ENCODE results near the gene USP6.
"Not testable (repeated sequence)": the region's sequence is repeated elsewhere in the genome, so short reads cannot be mapped to it uniquely, and the experiment has no call there.

Gene USP6

DNA sequence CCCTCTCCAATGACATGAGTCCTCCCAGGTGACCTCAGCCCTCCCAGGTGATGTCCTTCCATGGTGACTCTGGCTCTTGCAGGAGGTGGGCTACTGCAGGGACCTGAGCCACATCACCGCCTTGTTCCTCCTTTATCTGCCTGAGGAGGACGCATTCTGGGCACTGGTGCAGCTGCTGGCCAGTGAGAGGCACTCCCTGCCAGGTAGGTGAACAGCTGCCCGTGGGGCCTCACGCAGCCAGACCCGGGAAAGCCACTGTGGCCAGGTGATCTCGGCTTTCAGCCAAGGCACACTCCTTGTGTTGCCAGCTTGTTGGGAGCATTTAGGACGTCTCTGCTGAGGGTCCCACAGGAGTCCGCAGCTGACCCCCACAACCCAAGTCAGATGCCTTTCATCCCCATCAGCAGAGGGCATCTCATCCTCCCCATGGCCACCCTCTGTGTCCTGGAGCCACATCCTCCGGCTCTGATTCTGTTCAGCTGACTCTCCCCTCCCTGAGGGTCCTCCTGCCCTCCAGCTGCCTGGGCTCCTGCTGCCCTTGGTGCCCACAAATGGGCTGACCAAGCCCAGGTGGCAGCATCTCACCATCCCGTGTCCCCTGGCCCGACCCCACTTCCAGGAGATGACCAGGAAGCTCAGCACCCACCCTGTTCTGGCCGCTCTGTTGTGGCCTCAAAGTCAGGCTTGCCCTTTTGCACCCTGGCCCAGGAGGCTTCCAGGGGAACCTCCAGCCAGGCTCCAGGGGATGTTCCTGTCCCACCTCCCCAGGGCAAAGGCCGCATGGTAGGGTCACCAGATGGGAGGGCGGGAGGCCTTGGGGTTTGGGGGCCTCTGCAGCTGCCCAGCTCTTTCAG lies 20.1 kb downstream of the USP6 start:
- no peak for DNase-seq
- Histone ChIP-seq H3K36me3 (no peaks in the 10 kb centered on the region), H3K4me1 (no peaks in the 10 kb centered on the region), H3K27me3 (peaks cover 0 to 16% of the 10 kb centered on the region in 2 donors), H3K9me3 (no peaks in the 10 kb centered on the region), H3K27ac (no peak overlapping the region), H3K4me3 (no peak overlapping the region)
- TF ChIP-seq, protein P1, sequence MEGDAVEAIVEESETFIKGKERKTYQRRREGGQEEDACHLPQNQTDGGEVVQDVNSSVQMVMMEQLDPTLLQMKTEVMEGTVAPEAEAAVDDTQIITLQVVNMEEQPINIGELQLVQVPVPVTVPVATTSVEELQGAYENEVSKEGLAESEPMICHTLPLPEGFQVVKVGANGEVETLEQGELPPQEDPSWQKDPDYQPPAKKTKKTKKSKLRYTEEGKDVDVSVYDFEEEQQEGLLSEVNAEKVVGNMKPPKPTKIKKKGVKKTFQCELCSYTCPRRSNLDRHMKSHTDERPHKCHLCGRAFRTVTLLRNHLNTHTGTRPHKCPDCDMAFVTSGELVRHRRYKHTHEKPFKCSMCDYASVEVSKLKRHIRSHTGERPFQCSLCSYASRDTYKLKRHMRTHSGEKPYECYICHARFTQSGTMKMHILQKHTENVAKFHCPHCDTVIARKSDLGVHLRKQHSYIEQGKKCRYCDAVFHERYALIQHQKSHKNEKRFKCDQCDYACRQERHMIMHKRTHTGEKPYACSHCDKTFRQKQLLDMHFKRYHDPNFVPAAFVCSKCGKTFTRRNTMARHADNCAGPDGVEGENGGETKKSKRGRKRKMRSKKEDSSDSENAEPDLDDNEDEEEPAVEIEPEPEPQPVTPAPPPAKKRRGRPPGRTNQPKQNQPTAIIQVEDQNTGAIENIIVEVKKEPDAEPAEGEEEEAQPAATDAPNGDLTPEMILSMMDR (IDR thresholded peaks at IDR 0.05) = no peak
- intact Hi-C loops (cut with DNase I; ENCODE audit: low total_unique reads) = no loop called here

DNA sequence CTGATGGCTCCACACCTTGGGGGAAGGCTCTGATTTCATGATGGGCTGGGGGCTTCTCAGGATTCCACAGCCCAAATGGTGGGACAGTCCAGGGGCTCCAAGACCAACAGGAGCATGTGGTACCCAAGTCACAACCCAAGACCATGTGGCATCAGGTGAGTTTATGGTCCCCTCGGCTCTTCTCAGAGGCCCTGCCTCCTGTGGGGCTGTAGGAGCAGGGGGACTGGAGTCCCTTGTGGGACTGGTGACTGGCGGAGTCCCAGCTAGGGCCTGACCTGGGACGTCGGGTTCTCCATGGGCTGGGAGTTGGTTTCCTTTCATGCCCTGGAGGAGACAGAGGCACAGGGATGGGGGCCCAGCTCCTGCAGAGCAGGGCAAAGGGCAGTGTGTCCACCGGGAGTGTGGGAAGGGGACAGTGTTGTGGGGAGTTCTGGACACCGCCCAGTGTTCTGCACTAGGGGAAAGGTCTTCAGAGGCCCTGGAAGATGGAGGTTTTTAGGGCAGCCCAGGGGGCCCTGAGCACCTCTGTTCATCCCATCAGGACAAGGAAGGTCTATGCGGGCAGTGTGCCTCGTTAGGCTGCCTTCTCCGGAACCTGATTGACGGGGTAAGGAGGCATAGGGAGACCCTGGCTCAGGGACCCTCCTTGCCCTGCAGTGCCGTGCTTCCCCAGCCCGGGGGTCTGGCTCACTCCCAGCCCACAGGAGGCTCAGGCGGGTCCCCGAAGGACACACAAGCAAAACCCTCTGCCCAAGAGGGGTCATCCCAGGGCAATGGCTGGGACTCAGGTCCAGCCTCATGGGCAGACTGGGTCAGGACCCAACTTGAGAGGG lies 21.0 kb downstream of the USP6 start:
- H3K27ac ChIP-seq; H3K9me3 ChIP-seq; H3K36me3 ChIP-seq; intact Hi-C loops (cut with DNase I; ENCODE audit: low total_unique reads); H3K4me3 ChIP-seq; H3K27me3 ChIP-seq; DNase-seq; H3K4me1 ChIP-seq: not testable (repeated sequence)

DNA sequence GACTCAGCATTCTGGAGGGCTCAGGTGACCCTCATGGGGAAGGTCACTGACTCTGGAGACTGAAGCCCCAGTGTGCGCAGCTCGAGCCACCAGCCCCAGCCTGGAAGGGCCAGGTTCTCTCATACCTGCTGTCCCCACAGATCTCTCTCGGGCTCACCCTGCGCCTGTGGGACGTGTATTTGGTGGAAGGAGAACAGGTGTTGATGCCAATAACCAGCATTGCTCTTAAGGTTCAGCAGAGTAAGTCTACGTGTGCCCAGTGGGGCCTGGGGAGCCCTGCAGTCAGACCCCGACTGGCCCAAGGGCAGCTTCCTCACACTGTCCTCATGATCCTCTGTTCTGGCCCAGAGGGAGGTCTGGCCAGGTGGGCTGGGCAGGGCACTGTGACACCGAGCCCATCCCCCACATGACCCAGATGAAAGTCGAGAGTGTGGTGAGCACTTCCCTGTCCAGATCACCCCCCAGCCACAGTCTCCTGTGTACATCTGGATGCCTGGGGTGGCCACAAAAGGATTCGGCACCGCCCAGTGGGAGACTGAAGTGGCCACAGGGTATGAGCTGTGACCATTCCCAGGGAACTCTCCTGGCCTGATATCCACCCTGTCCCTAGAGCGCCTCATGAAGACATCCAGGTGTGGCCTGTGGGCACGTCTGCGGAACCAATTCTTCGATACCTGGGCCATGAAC lies 21.8 kb downstream of the USP6 start:
- H3K36me3 ChIP-seq; H3K27me3 ChIP-seq; H3K4me3 ChIP-seq; intact Hi-C loops (cut with DNase I; ENCODE audit: low total_unique reads); H3K4me1 ChIP-seq; DNase-seq; H3K9me3 ChIP-seq; H3K27ac ChIP-seq: not testable (repeated sequence)

DNA sequence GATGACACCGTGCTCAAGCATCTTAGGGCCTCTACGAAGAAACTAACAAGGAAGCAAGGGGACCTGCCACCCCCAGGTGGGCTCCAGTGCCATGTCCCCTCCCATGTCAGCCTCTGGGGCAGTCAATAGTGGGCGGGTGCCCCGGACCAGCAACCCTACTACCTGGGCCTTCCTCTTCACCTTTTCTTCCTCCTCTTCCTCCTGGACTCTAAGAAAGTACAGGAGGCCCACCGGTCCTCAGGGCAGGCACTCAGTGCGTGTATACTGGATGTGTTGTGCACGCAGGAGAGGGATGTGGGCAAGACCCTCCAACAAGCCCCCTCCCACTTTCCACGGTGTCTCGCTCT lies 22.3 kb downstream of the USP6 start:
- intact Hi-C loops (cut with DNase I; ENCODE audit: low total_unique reads); DNase-seq; H3K4me1 ChIP-seq; H3K36me3 ChIP-seq; H3K27me3 ChIP-seq; H3K27ac ChIP-seq; H3K4me3 ChIP-seq; H3K9me3 ChIP-seq: not testable (repeated sequence)

DNA sequence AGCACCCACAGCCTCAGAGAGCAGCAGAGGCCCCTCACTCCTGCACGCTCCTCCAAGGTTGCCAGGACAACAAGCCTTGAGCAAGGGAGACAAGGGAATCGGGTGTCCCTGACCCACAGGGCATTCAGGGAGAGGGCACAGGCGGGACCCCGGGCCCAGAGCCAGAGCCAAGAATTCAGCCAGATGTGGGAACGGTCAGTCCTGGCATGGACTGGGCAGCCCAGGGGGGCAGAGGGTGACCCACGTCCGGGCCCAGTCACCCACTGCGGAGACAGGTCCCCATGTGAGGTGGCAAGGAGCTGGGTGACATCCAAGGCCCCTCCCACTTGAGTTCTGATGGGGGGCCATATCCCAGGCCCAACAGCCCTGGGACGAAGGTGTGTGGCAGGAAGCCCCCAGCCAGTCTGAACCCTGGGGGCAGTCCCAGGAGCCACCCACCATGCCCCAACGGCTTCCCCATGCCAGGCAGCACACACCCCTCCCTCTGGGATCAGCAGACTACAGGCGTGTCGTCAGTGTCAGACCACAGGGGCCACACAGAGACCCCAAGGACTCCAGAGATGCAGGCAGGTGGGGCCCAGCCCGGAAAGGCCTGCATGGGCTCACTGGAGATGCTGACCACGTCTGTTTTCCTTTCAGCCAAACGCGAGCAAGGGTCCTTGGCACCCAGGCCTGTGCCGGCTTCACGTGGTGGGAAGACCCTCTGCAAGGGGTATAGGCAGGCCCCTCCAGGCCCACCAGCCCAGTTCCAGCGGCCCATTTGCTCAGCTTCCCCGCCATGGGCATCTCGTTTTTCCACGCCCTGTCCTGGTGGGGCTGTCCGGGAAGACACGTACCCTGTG lies 23.0 kb downstream of the USP6 start:
- TF ChIP-seq, protein P1 (IDR thresholded peaks at IDR 0.05) = no peak
- no peak overlapping the region for H3K27ac ChIP-seq
- H3K27me3 ChIP-seq = peaks cover 0 to 5% of the 10 kb centered on the region in 2 donors
- DNase-seq = no peak
- H3K9me3 ChIP-seq = no peaks in the 10 kb centered on the region
- no peaks in the 10 kb centered on the region for H3K36me3 ChIP-seq
- no peak overlapping the region for H3K4me3 ChIP-seq
- no peaks in the 10 kb centered on the region for H3K4me1 ChIP-seq
- intact Hi-C loops (cut with DNase I; ENCODE audit: low total_unique reads) = no loop called here

DNA sequence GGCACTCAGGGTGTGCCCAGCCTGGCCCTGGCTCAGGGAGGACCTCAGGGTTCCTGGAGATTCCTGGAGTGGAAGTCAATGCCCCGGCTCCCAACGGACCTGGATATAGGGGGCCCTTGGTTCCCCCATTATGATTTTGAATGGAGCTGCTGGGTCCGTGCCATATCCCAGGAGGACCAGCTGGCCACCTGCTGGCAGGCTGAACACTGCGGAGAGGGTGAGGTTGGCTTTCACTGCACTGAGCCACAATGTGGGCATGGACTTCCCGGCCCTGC lies 23.6 kb downstream of the USP6 start:
- TF ChIP-seq, protein P1 (IDR thresholded peaks at IDR 0.05) = no peak
- no peak for DNase-seq
- intact Hi-C loops (cut with DNase I; ENCODE audit: low total_unique reads) = no loop called here
- Histone ChIP-seq H3K4me1 (no peaks in the 10 kb centered on the region), H3K27ac (no peak overlapping the region), H3K9me3 (no peaks in the 10 kb centered on the region), H3K27me3 (peaks cover 0 to 5% of the 10 kb centered on the region in 2 donors), H3K4me3 (no peak overlapping the region), H3K36me3 (no peaks in the 10 kb centered on the region)

DNA sequence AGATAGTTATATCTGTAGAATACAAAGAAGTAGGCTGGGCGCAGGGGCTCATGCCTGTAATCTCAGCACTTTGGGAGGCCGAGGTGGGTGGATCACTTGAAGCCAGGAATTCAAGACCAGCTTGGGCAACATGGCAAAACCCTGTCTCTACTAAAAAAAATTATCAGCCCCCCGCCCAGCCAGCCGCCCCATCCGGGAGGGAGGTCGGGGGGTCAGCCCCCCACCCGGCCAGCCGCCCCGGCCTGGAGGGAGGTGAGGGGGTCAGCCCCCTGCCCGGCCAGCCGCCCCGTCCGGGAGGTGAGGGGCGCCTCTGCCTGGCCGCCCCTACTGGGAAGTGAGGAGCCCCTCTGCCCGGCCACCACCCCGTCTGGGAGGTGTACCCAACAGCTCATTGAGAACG lies 27.0 kb downstream of the USP6 start:
- intact Hi-C loops (cut with DNase I; ENCODE audit: low total_unique reads); H3K4me1 ChIP-seq; DNase-seq; H3K9me3 ChIP-seq; H3K27me3 ChIP-seq; H3K4me3 ChIP-seq; H3K27ac ChIP-seq; H3K36me3 ChIP-seq: not testable (repeated sequence)

DNA sequence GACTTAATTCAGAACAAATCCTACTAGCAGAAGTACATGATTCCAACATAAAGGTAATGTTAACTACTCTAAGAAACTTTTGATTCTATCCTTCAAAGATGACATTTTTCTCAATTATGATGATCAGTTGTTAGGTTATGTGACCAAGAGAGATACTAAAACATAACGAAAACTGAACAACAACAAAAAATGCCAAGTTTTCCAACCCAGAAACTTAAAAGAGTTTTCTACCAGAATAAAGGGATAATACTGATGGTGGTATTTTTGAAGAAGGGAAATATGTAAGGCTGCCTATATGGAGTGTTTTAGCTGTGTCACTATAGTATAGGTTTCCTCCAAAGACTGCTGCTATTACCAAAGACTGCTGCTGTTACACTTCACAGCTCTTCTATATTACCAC lies 30.3 kb downstream of the USP6 start:
- H3K4me3 ChIP-seq; DNase-seq; H3K27ac ChIP-seq; H3K36me3 ChIP-seq; H3K27me3 ChIP-seq; intact Hi-C loops (cut with DNase I; ENCODE audit: low total_unique reads); H3K4me1 ChIP-seq; H3K9me3 ChIP-seq: not testable (repeated sequence)

DNA sequence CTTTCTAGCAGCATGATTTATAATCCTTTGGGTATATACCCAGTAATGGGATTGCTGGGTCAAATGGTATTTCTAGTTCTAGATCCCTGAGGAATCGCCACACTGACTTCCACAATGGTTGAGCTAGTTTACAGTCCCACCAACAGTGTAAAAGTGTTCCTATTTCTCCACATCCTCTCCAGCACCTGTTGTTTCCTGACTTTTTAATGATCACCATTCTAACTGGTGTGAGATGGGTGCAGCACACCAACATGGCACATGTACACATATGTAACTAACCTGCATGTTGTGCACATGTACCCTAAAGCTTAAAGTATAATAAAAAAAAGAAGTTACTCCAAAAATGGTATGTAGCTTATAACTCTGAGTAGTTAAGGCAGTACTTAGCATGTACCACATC lies 44.9 kb downstream of the USP6 start:
- H3K4me1 ChIP-seq; intact Hi-C loops (cut with DNase I; ENCODE audit: low total_unique reads); H3K27ac ChIP-seq; H3K36me3 ChIP-seq; H3K9me3 ChIP-seq; H3K4me3 ChIP-seq; H3K27me3 ChIP-seq; DNase-seq: not testable (repeated sequence)

DNA sequence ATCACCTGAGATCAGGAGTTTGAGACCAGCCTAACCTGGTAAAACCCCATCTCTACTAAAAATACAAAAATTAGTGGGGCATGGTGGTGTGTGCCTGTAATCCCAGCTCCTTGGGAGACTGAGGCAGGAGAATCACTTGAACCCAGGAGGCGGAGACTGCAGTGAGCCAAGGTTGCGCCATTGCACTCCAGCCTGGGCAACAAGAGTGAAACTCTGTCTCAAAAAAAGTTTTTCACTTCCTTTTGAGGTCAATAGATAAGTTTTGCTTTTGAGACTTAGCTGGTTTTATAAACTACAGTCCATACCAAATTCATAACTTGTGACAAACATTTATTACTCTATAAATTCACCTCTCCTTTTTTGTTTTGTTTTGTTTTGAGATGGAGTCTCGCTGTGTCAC lies 46.0 kb downstream of the USP6 start:
- H3K4me1 ChIP-seq; H3K4me3 ChIP-seq; H3K27me3 ChIP-seq; H3K36me3 ChIP-seq; H3K9me3 ChIP-seq; H3K27ac ChIP-seq; intact Hi-C loops (cut with DNase I; ENCODE audit: low total_unique reads); DNase-seq: not testable (repeated sequence)
